ENCODE results near the gene CEP250.
"Not testable (repeated sequence)": the region's sequence is repeated elsewhere in the genome, so short reads cannot be mapped to it uniquely, and the experiment has no call there.

CEP250 gene

GRCh38 chr20:35497320-35497719 lies 41.9 kb downstream of the CEP250 start:
- DNase-seq, result no peak

GRCh38 chr20:35497780-35498189 lies 42.4 kb downstream of the CEP250 start:
- no peak for DNase-seq

GRCh38 chr20:35499271-35499670 lies 43.9 kb downstream of the CEP250 start:
- DNase-seq, result no peak

DNA sequence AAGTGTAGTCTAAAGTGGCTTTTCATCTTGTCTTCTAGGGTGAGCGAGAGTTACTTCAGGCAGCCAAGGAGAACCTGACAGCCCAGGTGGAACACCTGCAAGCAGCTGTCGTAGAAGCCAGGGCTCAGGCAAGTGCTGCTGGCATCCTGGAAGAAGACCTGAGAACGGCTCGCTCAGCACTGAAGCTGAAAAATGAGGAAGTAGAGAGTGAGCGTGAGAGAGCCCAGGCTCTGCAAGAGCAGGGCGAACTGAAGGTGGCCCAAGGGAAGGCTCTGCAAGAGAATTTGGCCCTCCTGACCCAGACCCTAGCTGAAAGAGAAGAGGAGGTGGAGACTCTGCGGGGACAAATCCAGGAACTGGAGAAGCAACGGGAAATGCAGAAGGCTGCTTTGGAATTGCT lies 47.0 kb downstream of the CEP250 start:
- no peak for DNase-seq

- no peak for DNase-seq
Measured at GRCh38 chr20:35503281-35503680, 47.9 kb downstream of the CEP250 start.

DNA sequence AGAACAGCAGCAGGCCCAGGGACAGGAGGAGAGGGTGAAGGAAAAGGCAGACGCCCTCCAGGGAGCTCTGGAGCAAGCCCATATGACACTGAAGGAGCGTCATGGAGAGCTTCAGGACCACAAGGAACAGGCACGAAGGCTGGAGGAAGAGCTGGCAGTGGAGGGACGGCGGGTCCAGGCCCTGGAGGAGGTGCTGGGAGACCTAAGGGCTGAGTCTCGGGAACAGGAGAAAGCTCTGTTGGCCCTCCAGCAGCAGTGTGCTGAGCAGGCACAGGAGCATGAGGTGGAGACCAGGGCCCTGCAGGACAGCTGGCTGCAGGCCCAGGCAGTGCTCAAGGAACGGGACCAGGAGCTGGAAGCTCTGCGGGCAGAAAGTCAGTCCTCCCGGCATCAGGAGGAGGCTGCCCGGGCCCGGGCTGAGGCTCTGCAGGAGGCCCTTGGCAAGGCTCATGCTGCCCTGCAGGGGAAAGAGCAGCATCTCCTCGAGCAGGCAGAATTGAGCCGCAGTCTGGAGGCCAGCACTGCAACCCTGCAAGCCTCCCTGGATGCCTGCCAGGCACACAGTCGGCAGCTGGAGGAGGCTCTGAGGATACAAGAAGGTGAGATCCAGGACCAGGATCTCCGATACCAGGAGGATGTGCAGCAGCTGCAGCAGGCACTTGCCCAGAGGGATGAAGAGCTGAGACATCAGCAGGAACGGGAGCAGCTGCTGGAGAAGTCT lies 48.6 kb downstream of the CEP250 start:
- DNase-seq, result no peak

- no peak for DNase-seq
Measured at GRCh38 chr20:35504751-35505150, 49.4 kb downstream of the CEP250 start.

DNA sequence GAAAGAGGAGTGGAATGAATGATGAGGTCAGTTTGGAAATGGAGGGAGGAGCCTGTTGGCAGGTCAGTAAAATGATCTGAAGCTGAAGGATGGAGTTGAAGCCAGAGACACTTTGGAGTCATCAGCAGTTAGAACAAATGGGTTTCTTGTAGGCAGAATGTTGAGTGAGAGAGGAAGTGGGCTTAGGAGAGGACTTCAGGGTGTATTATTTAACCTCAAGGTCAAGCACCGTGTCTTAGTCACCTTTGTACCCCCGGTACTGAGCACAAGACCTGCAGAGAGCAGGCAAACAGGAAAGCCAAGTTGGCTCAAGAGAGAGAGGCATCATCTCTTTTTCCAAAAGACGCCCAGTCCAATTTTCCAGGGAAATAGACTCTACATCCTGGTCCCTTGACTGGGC lies 50.8 kb downstream of the CEP250 start:
- no peak for DNase-seq

GRCh38 chr20:35506872-35507638 lies 51.7 kb downstream of the CEP250 start:
- DNase-seq, result no peak

DNA sequence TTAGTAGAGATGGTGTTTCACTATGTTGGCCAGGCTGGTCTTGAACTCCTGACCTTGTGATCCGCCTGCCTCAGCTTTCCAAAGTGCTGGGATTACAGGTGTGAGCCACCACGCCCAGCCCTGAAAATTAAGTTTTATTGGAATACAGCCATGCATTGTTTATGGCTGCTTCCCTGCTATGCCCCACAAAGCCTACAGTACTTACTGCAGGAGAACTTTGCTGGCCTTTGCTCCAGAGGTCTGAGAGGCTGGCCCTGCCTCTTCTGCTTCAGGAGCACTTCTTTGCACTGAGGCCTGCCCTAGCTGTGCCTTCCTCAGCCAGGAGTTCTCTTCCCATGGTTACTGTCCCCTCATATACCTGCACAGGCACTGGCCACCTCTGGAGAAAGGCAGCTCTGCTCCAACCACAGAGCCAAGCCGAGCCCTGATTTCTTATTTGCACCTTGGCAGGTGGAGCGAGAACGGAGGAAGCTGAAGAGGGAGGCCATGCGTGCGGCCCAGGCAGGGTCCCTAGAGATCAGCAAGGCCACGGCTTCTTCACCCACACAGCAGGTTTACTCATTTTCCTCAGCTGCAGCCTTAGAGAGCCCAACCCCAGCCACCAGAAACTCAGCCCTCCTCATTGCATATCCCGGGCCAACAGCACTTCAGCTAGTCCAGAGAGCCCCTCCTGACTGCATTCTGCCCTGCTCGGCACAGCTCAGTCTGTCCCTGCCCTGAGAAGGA lies 53.3 kb downstream of the CEP250 start:
- no peak for DNase-seq

DNA sequence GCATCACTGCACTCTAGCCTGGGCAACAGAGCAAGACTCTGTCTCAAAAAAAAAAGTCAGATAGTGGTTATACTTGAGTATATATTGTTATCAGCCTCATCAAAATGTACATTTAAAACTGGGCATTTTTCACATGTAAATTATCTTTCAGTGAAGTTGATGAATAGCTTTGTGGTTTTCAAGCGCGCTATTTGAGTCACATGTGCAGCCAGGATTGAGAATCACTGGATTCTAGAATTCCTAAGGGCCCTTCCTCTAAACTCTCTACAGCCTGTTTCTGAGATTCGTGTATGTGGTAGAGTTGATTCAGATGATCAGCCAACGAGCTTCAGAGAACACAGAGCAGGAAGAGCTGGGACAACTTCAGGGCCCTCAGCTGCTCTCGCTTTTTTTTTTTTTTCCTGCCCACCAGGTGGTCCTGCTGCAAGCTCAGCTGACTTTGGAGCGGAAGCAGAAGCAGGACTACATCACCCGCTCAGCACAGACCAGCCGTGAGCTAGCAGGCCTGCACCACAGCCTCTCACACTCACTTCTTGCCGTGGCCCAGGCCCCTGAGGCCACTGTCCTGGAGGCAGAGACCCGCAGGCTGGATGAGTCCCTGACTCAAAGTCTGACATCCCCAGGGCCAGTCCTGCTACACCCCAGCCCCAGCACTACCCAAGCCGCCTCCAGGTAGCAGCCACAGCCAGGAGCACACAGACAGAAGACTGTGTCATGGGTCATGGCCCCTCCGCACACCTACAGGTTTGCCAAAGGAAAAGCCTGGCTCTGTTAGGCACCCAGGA lies 55.7 kb downstream of the CEP250 start:
- DNase-seq, result no peak

GRCh38 chr20:35511814-35512420 lies 56.5 kb downstream of the CEP250 start:
- DNase-seq, result no peak

- no peak for DNase-seq
Measured at GRCh38 chr20:35514371-35514932, 59.1 kb downstream of the CEP250 start.

- no peak for DNase-seq
Measured at GRCh38 chr20:35515341-35515740, 59.9 kb downstream of the CEP250 start.

- no peak for DNase-seq
Measured at GRCh38 chr20:35515949-35516645, 60.7 kb downstream of the CEP250 start.

GRCh38 chr20:35517125-35517524 lies 61.7 kb downstream of the CEP250 start:
- no peak for DNase-seq

- DNase-seq, result not testable (repeated sequence)
Measured at GRCh38 chr20:35517767-35518166, 62.4 kb downstream of the CEP250 start.

DNA sequence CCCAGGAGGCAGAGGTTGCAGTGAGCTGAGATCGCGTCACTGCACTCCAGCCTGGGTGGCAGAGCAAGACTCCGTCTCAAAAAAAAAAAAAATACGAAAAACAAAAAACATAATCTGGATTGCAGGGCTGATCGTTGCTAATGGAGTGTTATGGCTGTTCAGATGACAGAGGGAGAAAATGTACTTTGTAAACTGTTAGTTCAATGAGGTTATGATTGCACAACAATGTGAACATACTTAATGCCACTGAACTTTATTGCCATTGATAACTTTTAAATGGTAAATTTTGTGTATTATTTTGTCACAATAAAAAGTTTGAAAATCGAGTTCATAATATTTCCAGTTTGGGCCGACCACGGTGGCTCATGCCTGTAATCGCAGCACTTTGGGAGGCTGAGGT lies 63.6 kb downstream of the CEP250 start:
- DNase-seq, result no peak

GRCh38 chr20:35523298-35523888 lies 68.0 kb downstream of the CEP250 start:
- no peak for DNase-seq

GRCh38 chr20:35525639-35526038 lies 70.2 kb downstream of the CEP250 start:
- DNase-seq, result no peak

- DNase-seq, result no peak
Measured at GRCh38 chr20:35527122-35527769, 71.8 kb downstream of the CEP250 start.
